HG02840 (cell line): Measurements from ENCODE around the gene CPNE4.

Source experiments
- ATAC-seq: cut with Tn5 transposase; IDR thresholded peaks from one replicate; pipeline ENCODE4 v1.9.1; 2021; ENCODE audit warnings: mild to moderate bottlenecking, moderate library complexity, moderate number of reproducible peaks; ENCODE audit not compliant: unreplicated experiment, low FRiP score

CPNE4 gene

GRCh38 chr3:132017137-132017536 is 17.7 kb downstream of the CPNE4 start:
- ATAC-seq: no peak

- no peak for ATAC-seq
These were observed 18.5 kb downstream of the CPNE4 start for GRCh38 chr3:132016061-132017041.

- ATAC-seq: no peak
These were observed 20.7 kb downstream of the CPNE4 start for GRCh38 chr3:132014105-132014504.

- no peak for ATAC-seq
These were observed 25.6 kb downstream of the CPNE4 start for GRCh38 chr3:132009241-132009640.

GRCh38 chr3:132008837-132009236 is 26.0 kb downstream of the CPNE4 start:
- ATAC-seq: no peak

- no peak for ATAC-seq
These were observed 27.2 kb downstream of the CPNE4 start for GRCh38 chr3:132007617-132008016.

GRCh38 chr3:132006605-132007204 is 28.1 kb downstream of the CPNE4 start:
- ATAC-seq: no peak

- ATAC-seq: no peak
These were observed 30.2 kb downstream of the CPNE4 start for GRCh38 chr3:132004571-132004970.

- ATAC-seq: no peak
These were observed 31.1 kb downstream of the CPNE4 start for GRCh38 chr3:132003685-132004084.

GRCh38 chr3:132001999-132002398 is 32.8 kb downstream of the CPNE4 start:
- ATAC-seq: no peak

GRCh38 chr3:132001036-132001435 is 33.8 kb downstream of the CPNE4 start:
- ATAC-seq: no peak

- ATAC-seq: no peak
These were observed 36.8 kb downstream of the CPNE4 start for GRCh38 chr3:131998027-131998426.

- ATAC-seq: no peak
These were observed 38.9 kb downstream of the CPNE4 start for GRCh38 chr3:131995891-131996290.

- ATAC-seq: no peak
These were observed 45.5 kb downstream of the CPNE4 start for GRCh38 chr3:131989318-131989717.

- ATAC-seq: no peak
These were observed 46.6 kb downstream of the CPNE4 start for GRCh38 chr3:131988209-131988608.

- ATAC-seq: no peak
These were observed 51.1 kb downstream of the CPNE4 start for GRCh38 chr3:131983689-131984088.

GRCh38 chr3:131981323-131981722 is 53.5 kb downstream of the CPNE4 start:
- ATAC-seq: no peak

GRCh38 chr3:131976448-131976847 is 58.4 kb downstream of the CPNE4 start:
- ATAC-seq: no peak

- no peak for ATAC-seq
These were observed 59.8 kb downstream of the CPNE4 start for GRCh38 chr3:131975047-131975446.

GRCh38 chr3:131973731-131974130 is 61.1 kb downstream of the CPNE4 start:
- ATAC-seq: no peak

GRCh38 chr3:131972550-131972949 is 62.3 kb downstream of the CPNE4 start:
- ATAC-seq: no peak

- ATAC-seq: no peak
These were observed 62.7 kb downstream of the CPNE4 start for GRCh38 chr3:131972091-131972490.
